ENCODE results near the gene JAZF1. TPM values are rescaled to one million over a fixed set of nuclear protein-coding genes. Genes with fewer than 3 reads are reported as not detected.

JAZF1 gene
- total RNA-seq, 4 donors from 2014 or later = 27.8 to 36.5 (median 30.5) TPM

DNA sequence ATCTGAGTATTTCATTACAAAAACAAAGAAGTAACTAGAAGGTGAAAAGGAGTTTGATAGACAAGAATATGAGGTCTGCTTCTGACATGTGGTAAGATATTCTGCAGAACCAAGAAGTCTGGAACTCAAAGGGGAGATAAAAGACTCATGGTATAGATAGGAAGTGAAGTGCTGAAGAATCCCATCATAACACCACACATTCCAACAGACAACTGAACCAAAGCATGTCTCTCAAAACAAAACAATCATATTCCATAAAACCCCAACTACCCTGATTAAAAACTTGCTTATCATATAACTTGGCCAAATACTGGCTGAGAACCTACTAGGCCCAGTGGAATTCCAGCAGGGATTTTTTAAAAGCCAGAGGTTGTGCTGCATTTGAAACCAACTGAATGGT lies 178.7 kb downstream of the JAZF1 start:
- no peak overlapping the region for H3K4me3 ChIP-seq
- peaks cover 0 to 45% (median 0%) of the 10 kb centered on the region in 3 donors for H3K4me1 ChIP-seq
- H3K9me3 ChIP-seq = no peaks in the 10 kb centered on the region

DNA sequence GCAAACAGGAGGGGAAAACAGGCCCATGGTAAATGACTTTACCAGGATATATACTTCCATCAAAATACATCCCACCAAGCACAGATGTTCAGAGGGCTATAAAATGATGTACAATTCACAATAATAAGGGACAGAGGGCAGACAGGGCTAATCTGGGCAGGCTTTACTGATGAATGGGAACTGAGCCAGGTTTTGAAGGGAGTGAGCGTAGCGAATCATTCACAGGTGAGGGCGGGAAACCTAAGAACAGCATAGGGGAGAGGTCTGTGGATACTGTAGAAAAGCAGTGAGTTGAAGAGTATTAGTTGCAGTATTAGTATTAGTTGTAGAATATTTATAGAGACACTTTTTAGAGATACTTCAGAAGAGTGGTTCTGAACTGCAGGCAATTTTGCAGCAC lies 180.8 kb downstream of the JAZF1 start:
- WGBS, 2 donors (ENCODE audit: low coverage in 1 of 2) = 92 to 100% methylated on average over 3 of the region's 3 CpGs
- TF ChIP-seq POLR2A (IDR thresholded peaks at IDR 0.05) = no peak
- no peak for TF ChIP-seq POLR2AphosphoS5 (IDR thresholded peaks at IDR 0.05)
- TF ChIP-seq EP300 (IDR thresholded peaks at IDR 0.05) = no peak
- TF ChIP-seq, protein P1, sequence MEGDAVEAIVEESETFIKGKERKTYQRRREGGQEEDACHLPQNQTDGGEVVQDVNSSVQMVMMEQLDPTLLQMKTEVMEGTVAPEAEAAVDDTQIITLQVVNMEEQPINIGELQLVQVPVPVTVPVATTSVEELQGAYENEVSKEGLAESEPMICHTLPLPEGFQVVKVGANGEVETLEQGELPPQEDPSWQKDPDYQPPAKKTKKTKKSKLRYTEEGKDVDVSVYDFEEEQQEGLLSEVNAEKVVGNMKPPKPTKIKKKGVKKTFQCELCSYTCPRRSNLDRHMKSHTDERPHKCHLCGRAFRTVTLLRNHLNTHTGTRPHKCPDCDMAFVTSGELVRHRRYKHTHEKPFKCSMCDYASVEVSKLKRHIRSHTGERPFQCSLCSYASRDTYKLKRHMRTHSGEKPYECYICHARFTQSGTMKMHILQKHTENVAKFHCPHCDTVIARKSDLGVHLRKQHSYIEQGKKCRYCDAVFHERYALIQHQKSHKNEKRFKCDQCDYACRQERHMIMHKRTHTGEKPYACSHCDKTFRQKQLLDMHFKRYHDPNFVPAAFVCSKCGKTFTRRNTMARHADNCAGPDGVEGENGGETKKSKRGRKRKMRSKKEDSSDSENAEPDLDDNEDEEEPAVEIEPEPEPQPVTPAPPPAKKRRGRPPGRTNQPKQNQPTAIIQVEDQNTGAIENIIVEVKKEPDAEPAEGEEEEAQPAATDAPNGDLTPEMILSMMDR (IDR thresholded peaks at IDR 0.05) = no peak
- Histone ChIP-seq H3K4me3 (no peak overlapping the region), H3K9me3 (no peaks in the 10 kb centered on the region), H3K4me1 (peaks cover 0 to 40% (median 3%) of the 10 kb centered on the region in 3 donors), H3K27ac (no peak overlapping the region), H3K27me3 (no peaks in the 10 kb centered on the region), H3K36me3 (no peaks in the 10 kb centered on the region)
- no peak for ATAC-seq

More for the DNA sequence above, 178.7 kb downstream of the JAZF1 start:
- Histone ChIP-seq H3K36me3 (no peaks in the 10 kb centered on the region), H3K27me3 (no peaks in the 10 kb centered on the region), H3K27ac (no peak overlapping the region)
- ATAC-seq = no peak
- TF ChIP-seq POLR2A (IDR thresholded peaks at IDR 0.05) (no peak), EP300 (IDR thresholded peaks at IDR 0.05) (no peak), POLR2AphosphoS5 (IDR thresholded peaks at IDR 0.05) (no peak)
- TF ChIP-seq, protein P1 (IDR thresholded peaks at IDR 0.05) = no peak

DNA sequence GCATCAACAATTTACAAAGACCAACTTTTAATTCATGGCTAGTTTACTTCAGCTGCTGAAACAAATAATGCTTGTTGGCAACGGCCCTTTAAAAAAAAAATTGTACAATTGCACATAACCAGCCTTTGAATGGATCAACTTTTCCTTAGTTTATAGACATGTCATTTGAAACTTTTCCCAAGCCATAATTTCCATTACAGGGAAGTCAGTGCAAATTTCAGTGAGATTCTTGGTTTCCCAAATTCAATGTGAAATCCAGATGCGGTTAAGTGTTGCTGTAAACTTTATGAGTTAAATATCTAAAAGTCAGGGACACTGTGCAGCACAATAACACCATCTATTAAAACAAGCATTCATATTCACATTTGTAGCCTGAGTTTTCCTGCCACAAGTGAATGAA lies 182.2 kb downstream of the JAZF1 start:
- Histone ChIP-seq H3K27ac (no peak overlapping the region), H3K36me3 (no peaks in the 10 kb centered on the region), H3K4me3 (no peak overlapping the region), H3K9me3 (no peaks in the 10 kb centered on the region), H3K27me3 (no peaks in the 10 kb centered on the region), H3K4me1 (peaks cover 1 to 54% (median 7%) of the 10 kb centered on the region in 3 donors)
- ATAC-seq = no peak
- TF ChIP-seq, protein P1 (IDR thresholded peaks at IDR 0.05) = no peak
- TF ChIP-seq EP300 (IDR thresholded peaks at IDR 0.05) (no peak), POLR2A (IDR thresholded peaks at IDR 0.05) (no peak), POLR2AphosphoS5 (IDR thresholded peaks at IDR 0.05) (no peak)
- WGBS, 2 donors (ENCODE audit: low coverage in 1 of 2) = 50 to 84% methylated on average over 2 of the region's 2 CpGs

DNA sequence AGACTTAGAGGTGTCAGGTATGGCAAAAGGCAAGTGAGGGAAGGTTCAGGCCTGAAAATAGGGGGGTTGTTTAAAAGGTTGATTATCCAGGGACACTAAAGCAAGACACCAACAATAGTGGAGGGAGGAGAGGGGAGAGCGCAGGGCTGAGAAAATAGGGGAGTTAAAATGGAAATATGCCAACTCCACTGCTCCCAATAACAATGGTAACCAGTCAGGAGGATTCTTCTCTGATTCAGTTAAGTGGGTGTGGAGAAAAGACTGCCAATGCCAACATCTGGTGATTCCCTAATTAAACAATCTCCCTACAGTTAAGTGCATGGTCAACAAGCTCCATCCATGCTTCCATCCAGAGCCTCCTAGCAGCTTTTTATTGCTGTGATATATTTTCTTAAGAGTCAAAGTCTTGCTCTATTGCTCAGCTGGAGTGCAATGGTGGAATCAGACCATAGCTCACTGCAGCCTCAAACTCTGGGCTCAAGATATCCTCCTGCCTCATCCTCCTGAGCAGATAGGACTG lies 183.3 kb downstream of the JAZF1 start:
- WGBS, 2 donors (ENCODE audit: low coverage in 1 of 2) = 92% methylated on average over 1 of the region's 1 CpG; no CpG with 5 or more reads in 1 of the 2 donors
- Histone ChIP-seq H3K36me3 (no peaks in the 10 kb centered on the region), H3K4me1 (peaks cover 10 to 60% (median 18%) of the 10 kb centered on the region in 3 donors), H3K9me3 (no peaks in the 10 kb centered on the region), H3K4me3 (no peak overlapping the region), H3K27me3 (no peaks in the 10 kb centered on the region), H3K27ac (no peak overlapping the region)
- ATAC-seq = no peak
- no peak for TF ChIP-seq POLR2AphosphoS5 (IDR thresholded peaks at IDR 0.05)
- TF ChIP-seq, protein P1 (IDR thresholded peaks at IDR 0.05) = no peak
- no peak for TF ChIP-seq EP300 (IDR thresholded peaks at IDR 0.05)
- TF ChIP-seq POLR2A (IDR thresholded peaks at IDR 0.05) = no peak

DNA sequence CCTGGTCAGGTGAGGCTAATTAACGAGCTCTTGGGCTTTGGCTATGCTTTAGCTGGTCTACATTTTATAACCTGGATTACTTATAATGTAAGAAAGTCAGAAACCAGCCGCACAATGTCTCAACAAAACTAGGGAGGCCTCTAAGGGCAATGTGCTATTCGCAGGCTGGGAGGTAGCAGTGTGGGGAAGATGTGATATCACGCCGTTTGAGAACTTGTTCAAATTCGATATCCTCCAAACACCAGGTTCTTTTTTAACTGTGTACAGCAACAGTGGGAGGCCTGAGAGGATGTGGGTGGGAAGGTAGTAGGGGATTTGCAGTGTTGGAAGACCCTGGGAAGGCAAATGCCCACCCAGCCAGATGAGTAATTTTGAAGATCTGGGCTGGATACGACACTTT lies 184.5 kb downstream of the JAZF1 start:
- TF ChIP-seq, protein P1 (IDR thresholded peaks at IDR 0.05) = no peak
- TF ChIP-seq POLR2AphosphoS5 (IDR thresholded peaks at IDR 0.05) (no peak), POLR2A (IDR thresholded peaks at IDR 0.05) (no peak), EP300 (IDR thresholded peaks at IDR 0.05) (no peak)
- no peak for ATAC-seq

More for the DNA sequence above, 184.5 kb downstream of the JAZF1 start:
- H3K36me3 ChIP-seq = no peaks in the 10 kb centered on the region
- no peak overlapping the region for H3K27ac ChIP-seq
- H3K4me1 ChIP-seq = peaks cover 10 to 62% (median 20%) of the 10 kb centered on the region in 3 donors
- no peaks in the 10 kb centered on the region for H3K27me3 ChIP-seq
- 94 to 100% methylated on average over 1 to 6 of the region's 7 CpGs for WGBS, 2 donors (ENCODE audit: low coverage in 1 of 2)
- no peaks in the 10 kb centered on the region for H3K9me3 ChIP-seq
- no peak overlapping the region for H3K4me3 ChIP-seq

Data from gastroesophageal sphincter (tissue), 4 donors.